HG03025 (cell line): ENCODE data around the gene RBM47.
A peak's percentile ranks its signal among the peaks of the same experiment; 100 is the strongest.
"Not testable (repeated sequence)": the region's sequence is repeated elsewhere in the genome, so short reads cannot be mapped to it uniquely, and the experiment has no call there.

Experiments used
- ATAC-seq: cut with Tn5 transposase; IDR thresholded peaks from one replicate; pipeline ENCODE4 v1.9.1; 2021; ENCODE audit warnings: mild to moderate bottlenecking, moderate library complexity; ENCODE audit not compliant: unreplicated experiment, low FRiP score

The RBM47 gene

DNA sequence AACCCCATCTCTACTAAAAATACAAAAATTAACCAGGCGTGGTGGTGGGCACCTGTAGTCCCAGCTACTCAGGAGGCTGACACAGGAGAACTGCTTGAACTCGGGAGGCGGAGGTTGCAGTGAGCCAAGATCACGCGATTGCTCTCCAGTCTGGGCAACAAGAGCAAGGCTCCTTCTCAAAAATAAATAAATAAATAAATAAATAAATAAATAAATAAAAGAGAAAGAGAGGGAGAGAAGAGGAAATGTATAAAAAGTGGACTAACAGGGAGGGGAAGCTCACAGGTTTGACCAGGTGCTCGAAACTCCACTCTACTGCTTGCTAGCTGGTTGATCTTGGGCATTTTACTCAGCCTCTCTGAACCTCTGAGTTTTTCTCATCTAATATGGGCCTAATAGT lies 84.2 kb downstream of the RBM47 start:
- not testable (repeated sequence) for ATAC-seq

GRCh38 chr4:40544221-40544620 lies 85.4 kb downstream of the RBM47 start:
- ATAC-seq: no peak

- no peak for ATAC-seq
Measured at GRCh38 chr4:40540800-40541199, 88.9 kb downstream of the RBM47 start.

DNA sequence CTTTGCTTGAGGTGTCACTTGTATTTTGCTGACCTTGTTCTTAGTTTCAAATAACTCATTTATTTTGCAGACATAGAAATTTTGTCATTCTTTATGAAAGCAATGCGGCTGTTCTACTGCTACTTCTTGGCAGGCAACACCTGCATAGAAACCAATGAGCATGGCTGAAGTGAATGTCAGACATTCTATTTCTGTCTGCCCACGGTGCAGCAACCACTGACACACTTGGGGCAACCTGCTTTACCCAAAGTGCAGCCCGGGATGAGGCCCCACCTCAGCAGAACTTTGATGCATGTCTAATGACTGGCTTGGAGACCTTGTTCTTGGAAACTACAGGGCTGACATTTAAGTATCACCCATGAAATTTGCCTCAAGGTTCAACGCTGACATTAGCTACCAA lies 93.6 kb downstream of the RBM47 start:
- no peak for ATAC-seq

DNA sequence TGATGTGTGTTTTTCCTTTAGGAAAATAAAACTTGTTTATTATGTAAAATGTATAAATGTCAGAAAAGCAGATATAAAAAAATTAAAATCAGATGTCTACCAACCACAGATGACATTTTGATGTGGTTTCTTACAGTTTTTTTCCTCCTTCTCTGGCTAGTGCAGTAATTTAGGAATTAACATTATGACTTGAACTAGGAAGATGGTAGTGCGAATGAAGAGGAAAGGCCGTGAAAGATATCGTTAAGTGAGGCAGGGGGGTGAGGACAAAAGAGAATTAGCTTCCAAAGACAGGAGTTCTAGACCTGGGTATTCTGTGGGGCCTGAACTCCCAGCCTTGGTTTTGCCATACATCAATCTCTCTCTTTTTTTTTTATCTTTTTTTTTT lies 98.0 kb downstream of the RBM47 start:
- no peak for ATAC-seq

GRCh38 chr4:40530961-40531635 lies 98.6 kb downstream of the RBM47 start:
- no peak for ATAC-seq

GRCh38 chr4:40526741-40527140 lies 102.9 kb downstream of the RBM47 start:
- ATAC-seq: no peak

GRCh38 chr4:40525752-40526598 lies 103.7 kb downstream of the RBM47 start:
- ATAC-seq: no peak

GRCh38 chr4:40524366-40525041 lies 105.2 kb downstream of the RBM47 start:
- ATAC-seq: no peak

DNA sequence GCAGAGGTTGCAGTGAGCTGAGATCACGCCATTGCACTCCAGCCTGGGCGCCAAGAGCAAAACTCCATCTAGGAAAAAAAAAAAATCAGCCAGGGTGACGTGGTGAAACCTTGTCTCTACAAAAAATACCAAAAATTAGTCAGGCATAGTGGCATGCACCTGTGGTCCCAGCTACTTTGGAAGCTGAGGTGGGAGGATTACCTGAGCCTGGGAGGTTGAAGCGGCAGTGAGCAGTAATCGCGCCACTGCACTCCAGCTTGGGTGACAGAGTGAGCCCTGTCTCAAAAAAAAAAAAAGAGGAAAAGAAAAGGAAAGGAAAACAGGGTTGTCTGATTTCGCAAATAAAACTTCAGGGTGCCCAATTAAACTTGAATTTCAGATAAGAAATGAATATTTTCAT lies 106.1 kb downstream of the RBM47 start:
- no peak for ATAC-seq

DNA sequence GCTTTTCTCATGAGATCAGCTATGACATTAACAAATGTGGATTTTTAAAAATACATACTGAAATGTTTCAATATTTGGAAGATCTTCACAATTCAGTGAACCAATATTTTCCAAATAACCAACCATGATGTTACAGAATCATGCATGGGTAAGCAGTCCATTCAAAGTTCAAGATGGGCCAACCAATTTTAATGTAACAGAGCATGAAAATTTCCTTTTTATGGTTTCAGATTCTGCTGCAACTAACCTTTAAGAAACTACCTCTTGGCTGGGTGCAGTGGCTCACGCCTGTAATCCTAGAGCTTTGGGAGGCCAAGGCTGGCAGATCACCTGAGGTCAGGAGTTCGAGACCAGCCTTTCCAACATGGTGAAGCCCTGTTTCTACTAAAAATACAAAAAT lies 107.7 kb downstream of the RBM47 start:
- no peak for ATAC-seq

DNA sequence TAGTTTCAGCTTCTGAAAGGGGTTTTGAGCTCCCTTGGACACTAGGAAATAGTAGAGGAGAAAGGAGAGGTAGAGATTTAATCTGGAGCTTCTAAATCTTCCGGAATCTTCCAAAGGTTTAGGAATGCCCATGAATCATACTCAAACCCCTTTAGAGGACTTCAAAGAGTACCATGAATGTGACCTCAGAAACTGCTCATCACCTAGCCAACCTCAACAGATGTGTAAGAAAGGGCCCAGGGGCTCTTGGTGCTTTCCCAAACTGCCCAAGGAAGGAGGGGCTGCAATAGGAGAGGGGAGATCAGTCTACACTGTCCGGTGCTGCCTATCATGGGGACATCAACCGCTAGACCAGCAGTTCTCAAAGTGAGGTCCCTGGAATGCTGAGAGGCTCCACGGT lies 109.1 kb downstream of the RBM47 start:
- ATAC-seq: no peak

GRCh38 chr4:40517081-40517480 lies 112.6 kb downstream of the RBM47 start:
- ATAC-seq: not testable (repeated sequence)

- no peak for ATAC-seq
Measured at GRCh38 chr4:40516651-40517050, 113.0 kb downstream of the RBM47 start.

- ATAC-seq: peak; percentile 90
Measured at GRCh38 chr4:40515398-40516293, 114.0 kb downstream of the RBM47 start.

- ATAC-seq: no peak
Measured at GRCh38 chr4:40515037-40515397, 114.6 kb downstream of the RBM47 start.

- ATAC-seq: no peak
Measured at GRCh38 chr4:40514497-40514951, 115.1 kb downstream of the RBM47 start.

DNA sequence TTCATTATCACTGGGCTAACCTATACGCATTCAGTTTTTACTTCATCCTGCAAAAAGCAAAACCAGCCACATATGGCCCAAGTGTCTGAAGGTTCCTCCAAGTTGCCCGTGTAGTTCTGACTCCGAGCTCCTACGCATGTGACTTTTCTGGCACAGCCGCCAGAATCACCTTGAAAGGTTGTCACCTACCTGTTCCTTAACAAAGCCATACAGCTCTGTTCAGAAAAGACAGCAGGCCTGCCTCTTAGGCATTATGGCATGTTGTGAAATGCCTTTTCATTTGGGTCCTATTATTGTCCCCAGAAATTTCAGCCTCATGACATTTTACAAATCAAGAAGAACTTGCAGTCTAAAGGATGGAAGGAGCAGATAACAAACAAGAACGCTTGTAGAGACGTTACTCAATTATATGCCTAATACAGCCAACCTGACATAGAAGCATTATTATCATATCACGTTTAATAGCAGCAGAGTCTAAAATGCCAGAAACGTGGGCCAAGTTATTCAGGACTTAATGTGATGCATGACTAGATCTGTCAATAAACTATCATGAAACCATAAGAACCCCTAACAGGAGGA lies 118.5 kb downstream of the RBM47 start:
- ATAC-seq: no peak

GRCh38 chr4:40507977-40508376 lies 121.7 kb downstream of the RBM47 start:
- no peak for ATAC-seq

DNA sequence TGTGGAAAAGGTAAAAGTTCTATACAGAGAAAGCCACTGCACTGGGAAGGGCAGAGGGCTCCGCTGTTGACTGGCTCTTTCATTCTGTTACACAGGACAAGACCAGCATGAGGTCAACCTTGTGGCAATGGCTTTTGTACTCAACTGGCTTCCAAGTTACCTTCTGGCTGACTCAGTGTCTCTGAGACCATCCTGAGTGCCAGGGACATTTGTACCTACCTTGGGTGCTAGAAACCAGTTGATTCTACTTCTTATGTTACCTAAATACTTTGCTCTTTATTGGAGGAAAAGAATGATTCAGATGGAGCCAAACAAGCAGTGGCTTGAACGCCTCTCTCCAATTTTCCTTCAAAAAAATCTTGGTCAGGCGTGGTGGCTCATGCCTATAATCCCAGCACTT lies 123.2 kb downstream of the RBM47 start:
- ATAC-seq: no peak
